Coronary artery (tissue), 2 donors: ENCODE results near the gene SYNDIG1.

ENCODE experiments used
- DNase-seq: peaks from one replicate; pipeline ENCODE4 v3.0.0-alpha.2; 2017; ENCODE audit warnings: low spot score
- H3K27ac ChIP-seq, 2 donors: fragments of 200-600 bp; sonication (generic); one replicate each; pipeline ENCODE4 v1.5.1; 2016 to 2019
- H3K4me3 ChIP-seq: fragments of 200-600 bp; sonication (generic); 2 replicates; pipeline ENCODE4 v1.5.1; 2016; ENCODE audit warnings: mild to moderate bottlenecking, moderate library complexity
- CTCF ChIP-seq: fragments of 200-600 bp; sonication (generic); IDR thresholded peaks from one replicate; pipeline ENCODE4 v1.5.1; 2019; ENCODE audit warnings: antibody characterized with exemption

Gene SYNDIG1

GRCh38 chr20:24658920-24659660 is 189.7 kb downstream of the SYNDIG1 start:
- Histone ChIP-seq H3K27ac (no peak overlapping the region), H3K4me3 (no peak overlapping the region)
- TF ChIP-seq CTCF = no peak
- DNase-seq = no peak

DNA sequence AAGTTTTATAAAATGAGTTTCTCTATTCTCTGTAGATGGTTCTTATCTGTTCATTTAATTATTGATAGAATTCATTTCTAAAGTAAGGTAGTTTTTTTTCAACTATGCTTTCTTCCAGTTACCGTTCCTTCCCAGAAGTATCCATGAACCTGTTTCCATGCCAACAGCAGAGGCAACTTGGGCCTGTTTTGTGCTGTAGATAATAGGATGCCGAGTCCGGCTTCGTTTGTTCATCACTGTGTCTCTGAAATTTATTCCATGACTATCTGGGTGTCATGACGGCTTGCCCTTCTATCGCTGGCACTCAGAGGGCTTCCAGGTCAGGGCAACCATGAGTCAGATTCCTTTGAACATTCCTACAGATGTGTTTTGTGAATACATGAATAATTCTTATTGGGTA is 190.4 kb downstream of the SYNDIG1 start:
- no peak for TF ChIP-seq CTCF
- DNase-seq = no peak
- Histone ChIP-seq H3K4me3 (no peak overlapping the region), H3K27ac (no peak overlapping the region)

GRCh38 chr20:24660651-24661050 is 191.2 kb downstream of the SYNDIG1 start:
- no peak for TF ChIP-seq CTCF
- DNase-seq = no peak
- no peak overlapping the region for H3K27ac ChIP-seq
- no peak overlapping the region for H3K4me3 ChIP-seq

GRCh38 chr20:24661255-24661654 is 191.8 kb downstream of the SYNDIG1 start:
- no peak overlapping the region for H3K4me3 ChIP-seq
- no peak overlapping the region for H3K27ac ChIP-seq
- TF ChIP-seq CTCF = no peak
- no peak for DNase-seq

- no peak overlapping the region for H3K27ac ChIP-seq
- no peak for TF ChIP-seq CTCF
- DNase-seq = no peak
- H3K4me3 ChIP-seq = no peak overlapping the region
Observed at GRCh38 chr20:24662322-24662721, 192.9 kb downstream of the SYNDIG1 start.

- H3K27ac ChIP-seq = no peak overlapping the region
- no peak overlapping the region for H3K4me3 ChIP-seq
- no peak for DNase-seq
- no peak for TF ChIP-seq CTCF
Observed at GRCh38 chr20:24662752-24663365, 193.4 kb downstream of the SYNDIG1 start.

GRCh38 chr20:24663496-24663895 is 194.1 kb downstream of the SYNDIG1 start:
- no peak for TF ChIP-seq CTCF
- DNase-seq = no peak
- Histone ChIP-seq H3K4me3 (no peak overlapping the region), H3K27ac (no peak overlapping the region)
